GM23338 (cell line): Measurements from ENCODE around the gene PARD3.

Source experiments
- JUNB ChIP-seq: IDR thresholded peaks from one replicate; pipeline ENCODE4 v1.6.1; 2016; ENCODE audit warnings: antibody characterized with exemption; ENCODE audit not compliant: unreplicated experiment
- POLR2AphosphoS5 ChIP-seq: IDR thresholded peaks from 2 replicates; pipeline ENCODE4 v1.6.1; 2016; ENCODE audit warnings: antibody characterized with exemption, low read depth
- REST ChIP-seq: IDR thresholded peaks from one replicate; pipeline ENCODE4 v1.6.1; 2018; ENCODE audit warnings: antibody characterized with exemption; ENCODE audit not compliant: unreplicated experiment
- TF ChIP-seq, protein P1 (sequence below), 2 experiments: fragments of 200-600 bp in 1 of 2; sonication (generic) in 1 of 2; conservative IDR thresholded peaks; 2 replicates each; pipeline versions ENCODE4 v1.5.1 to v1.6.1; 2016 to 2017; ENCODE audit warnings: antibody characterized with exemption in 2 of 2, low read depth in 2 of 2, mild to moderate bottlenecking in 2 of 2, moderate library complexity in 1 of 2

DNA sequence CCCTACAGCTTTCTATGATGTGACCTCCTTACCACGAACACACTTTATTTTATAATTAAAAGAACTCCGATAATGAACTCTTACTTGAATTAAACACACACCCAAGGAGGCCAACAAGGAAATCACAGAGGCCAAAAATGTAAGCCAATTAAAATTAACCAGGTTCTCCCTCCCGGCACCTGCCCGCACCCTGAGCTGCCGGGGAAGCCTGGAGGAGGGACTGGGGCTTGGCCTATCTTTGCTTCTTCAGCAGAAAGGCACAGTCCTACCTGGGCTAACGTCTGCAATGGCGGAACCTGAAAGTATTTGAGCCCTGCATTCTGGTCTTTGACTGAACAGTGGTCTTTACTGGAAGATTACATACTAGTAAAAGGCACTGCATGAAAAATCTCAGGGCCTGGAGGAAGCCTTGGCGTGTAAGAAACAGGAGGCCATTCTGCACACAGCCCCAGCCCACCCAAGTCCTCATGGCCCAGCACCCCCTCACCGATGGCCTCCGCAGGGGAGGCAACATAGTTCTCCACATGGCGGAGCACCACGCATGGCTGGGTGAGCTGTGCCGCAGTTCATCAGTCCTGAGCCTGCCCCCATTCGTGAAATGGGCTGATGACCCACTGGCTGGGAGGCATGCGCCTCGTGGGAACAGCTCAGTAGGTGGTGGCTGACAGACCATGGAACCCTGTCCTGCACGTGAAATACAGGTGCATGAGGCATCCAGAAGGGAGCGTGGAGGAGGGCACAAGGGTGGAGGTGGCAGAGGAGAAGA lies 173.8 kb downstream of the PARD3 start:
- TF ChIP-seq, protein P1, sequence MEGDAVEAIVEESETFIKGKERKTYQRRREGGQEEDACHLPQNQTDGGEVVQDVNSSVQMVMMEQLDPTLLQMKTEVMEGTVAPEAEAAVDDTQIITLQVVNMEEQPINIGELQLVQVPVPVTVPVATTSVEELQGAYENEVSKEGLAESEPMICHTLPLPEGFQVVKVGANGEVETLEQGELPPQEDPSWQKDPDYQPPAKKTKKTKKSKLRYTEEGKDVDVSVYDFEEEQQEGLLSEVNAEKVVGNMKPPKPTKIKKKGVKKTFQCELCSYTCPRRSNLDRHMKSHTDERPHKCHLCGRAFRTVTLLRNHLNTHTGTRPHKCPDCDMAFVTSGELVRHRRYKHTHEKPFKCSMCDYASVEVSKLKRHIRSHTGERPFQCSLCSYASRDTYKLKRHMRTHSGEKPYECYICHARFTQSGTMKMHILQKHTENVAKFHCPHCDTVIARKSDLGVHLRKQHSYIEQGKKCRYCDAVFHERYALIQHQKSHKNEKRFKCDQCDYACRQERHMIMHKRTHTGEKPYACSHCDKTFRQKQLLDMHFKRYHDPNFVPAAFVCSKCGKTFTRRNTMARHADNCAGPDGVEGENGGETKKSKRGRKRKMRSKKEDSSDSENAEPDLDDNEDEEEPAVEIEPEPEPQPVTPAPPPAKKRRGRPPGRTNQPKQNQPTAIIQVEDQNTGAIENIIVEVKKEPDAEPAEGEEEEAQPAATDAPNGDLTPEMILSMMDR (conservative IDR thresholded peaks at IDR 0.05; ENCODE audit: low read depth in 2 of 2), result no peak
- TF ChIP-seq POLR2AphosphoS5 (no peak), JUNB (no peak), REST (no peak)
